Suprapubic skin (tissue), 4 donors: Measurements from ENCODE around the gene ATP6AP2. TPM values are rescaled to one million over a fixed set of nuclear protein-coding genes. Genes with fewer than 3 reads are reported as not detected.
"Not testable (repeated sequence)": the region's sequence is repeated elsewhere in the genome, so short reads cannot be mapped to it uniquely, and the experiment has no call there.

Source experiments
- DNase-seq, 2 donors: peaks; one replicate each; pipeline ENCODE4 v3.0.0-alpha.2; 2019; ENCODE audit warnings: low spot score in 2 of 2
- H3K27ac ChIP-seq: fragments of 200-600 bp; sonication (generic); one replicate; pipeline ENCODE4 v1.5.1; 2019
- H3K27me3 ChIP-seq: fragments of 200-600 bp; sonication (generic); one replicate; pipeline ENCODE4 v1.5.1; 2019
- H3K36me3 ChIP-seq: fragments of 200-600 bp; sonication (generic); one replicate; pipeline ENCODE4 v1.5.1; 2019
- H3K4me1 ChIP-seq: fragments of 200-600 bp; sonication (generic); one replicate; pipeline ENCODE4 v1.5.1; 2019
- H3K4me3 ChIP-seq: fragments of 200-600 bp; sonication (generic); one replicate; pipeline ENCODE4 v1.5.1; 2019; ENCODE audit warnings: mild to moderate bottlenecking
- H3K9me3 ChIP-seq: fragments of 200-600 bp; sonication (generic); one replicate; pipeline ENCODE4 v1.5.1; 2019
- EP300 ChIP-seq: sonication (generic); formaldehyde crosslinking; IDR thresholded peaks from one replicate; pipeline ENCODE4 v1.6.1; 2017; ENCODE audit warnings: antibody characterized with exemption
- POLR2A ChIP-seq, 2 donors: fragments of 450-650 bp; IDR thresholded peaks; one replicate each; pipeline ENCODE4 v1.6.1; 2017; ENCODE audit warnings: antibody characterized with exemption in 2 of 2, mild to moderate bottlenecking in 2 of 2, moderate library complexity in 2 of 2
- POLR2AphosphoS5 ChIP-seq, 3 donors: sonication (generic); formaldehyde crosslinking; IDR thresholded peaks; one replicate each; pipeline ENCODE4 v1.6.1; 2017; ENCODE audit warnings: antibody characterized with exemption in 3 of 3
- WGBS: methylation state at CpG from one replicate; pipeline ENCODE4 v1.1.5; 2018; 5-methylcytosine and 5-hydroxymethylcytosine counted together
- total RNA-seq, 4 donors: library from RNA; depleted of rRNA; stranded (reverse); fragments of >200 nt; gene quantifications; one replicate each; pipeline ENCODE4 v1.1.0, GENCODE V29; 2016
- TF ChIP-seq, protein P1 (sequence below), 2 donors: fragments of 200-600 bp in 1 of 2; fragments of 450-650 bp in 1 of 2; sonication (generic) in 1 of 2; IDR thresholded peaks; one replicate each; pipeline ENCODE4 v1.5.1; 2016 to 2019; ENCODE audit warnings: antibody characterized with exemption in 2 of 2, mild to moderate bottlenecking in 1 of 2, moderate library complexity in 1 of 2

ATP6AP2 gene
- total RNA-seq, 4 donors from 2014 or later = 76.8 to 112 (median 99.0) TPM

GRCh38 chrX:40582811-40583210 is 2.0 kb downstream of the ATP6AP2 start:
- H3K27me3 ChIP-seq = no peaks in the 10 kb centered on the region
- peaks cover 7% of the 10 kb centered on the region for H3K4me1 ChIP-seq
- TF ChIP-seq, protein P1, sequence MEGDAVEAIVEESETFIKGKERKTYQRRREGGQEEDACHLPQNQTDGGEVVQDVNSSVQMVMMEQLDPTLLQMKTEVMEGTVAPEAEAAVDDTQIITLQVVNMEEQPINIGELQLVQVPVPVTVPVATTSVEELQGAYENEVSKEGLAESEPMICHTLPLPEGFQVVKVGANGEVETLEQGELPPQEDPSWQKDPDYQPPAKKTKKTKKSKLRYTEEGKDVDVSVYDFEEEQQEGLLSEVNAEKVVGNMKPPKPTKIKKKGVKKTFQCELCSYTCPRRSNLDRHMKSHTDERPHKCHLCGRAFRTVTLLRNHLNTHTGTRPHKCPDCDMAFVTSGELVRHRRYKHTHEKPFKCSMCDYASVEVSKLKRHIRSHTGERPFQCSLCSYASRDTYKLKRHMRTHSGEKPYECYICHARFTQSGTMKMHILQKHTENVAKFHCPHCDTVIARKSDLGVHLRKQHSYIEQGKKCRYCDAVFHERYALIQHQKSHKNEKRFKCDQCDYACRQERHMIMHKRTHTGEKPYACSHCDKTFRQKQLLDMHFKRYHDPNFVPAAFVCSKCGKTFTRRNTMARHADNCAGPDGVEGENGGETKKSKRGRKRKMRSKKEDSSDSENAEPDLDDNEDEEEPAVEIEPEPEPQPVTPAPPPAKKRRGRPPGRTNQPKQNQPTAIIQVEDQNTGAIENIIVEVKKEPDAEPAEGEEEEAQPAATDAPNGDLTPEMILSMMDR (IDR thresholded peaks at IDR 0.05) = no peak
- TF ChIP-seq POLR2AphosphoS5 (IDR thresholded peaks at IDR 0.05) (no peak), POLR2A (IDR thresholded peaks at IDR 0.05) (no peak), EP300 (no peak)
- H3K4me3 ChIP-seq = no peak overlapping the region
- no peaks in the 10 kb centered on the region for H3K9me3 ChIP-seq
- WGBS = 69% methylated on average over 2 of the region's 2 CpGs
- H3K27ac ChIP-seq = no peak overlapping the region
- H3K36me3 ChIP-seq = no peaks in the 10 kb centered on the region
- DNase-seq = no peak

- DNase-seq, H3K4me3 ChIP-seq, H3K36me3 ChIP-seq, H3K27me3 ChIP-seq, H3K9me3 ChIP-seq, H3K4me1 ChIP-seq, H3K27ac ChIP-seq: not testable (repeated sequence)
- 76% methylated on average over 1 of the region's 1 CpG for WGBS
Measured at GRCh38 chrX:40587623-40588022, 6.9 kb downstream of the ATP6AP2 start.

DNA sequence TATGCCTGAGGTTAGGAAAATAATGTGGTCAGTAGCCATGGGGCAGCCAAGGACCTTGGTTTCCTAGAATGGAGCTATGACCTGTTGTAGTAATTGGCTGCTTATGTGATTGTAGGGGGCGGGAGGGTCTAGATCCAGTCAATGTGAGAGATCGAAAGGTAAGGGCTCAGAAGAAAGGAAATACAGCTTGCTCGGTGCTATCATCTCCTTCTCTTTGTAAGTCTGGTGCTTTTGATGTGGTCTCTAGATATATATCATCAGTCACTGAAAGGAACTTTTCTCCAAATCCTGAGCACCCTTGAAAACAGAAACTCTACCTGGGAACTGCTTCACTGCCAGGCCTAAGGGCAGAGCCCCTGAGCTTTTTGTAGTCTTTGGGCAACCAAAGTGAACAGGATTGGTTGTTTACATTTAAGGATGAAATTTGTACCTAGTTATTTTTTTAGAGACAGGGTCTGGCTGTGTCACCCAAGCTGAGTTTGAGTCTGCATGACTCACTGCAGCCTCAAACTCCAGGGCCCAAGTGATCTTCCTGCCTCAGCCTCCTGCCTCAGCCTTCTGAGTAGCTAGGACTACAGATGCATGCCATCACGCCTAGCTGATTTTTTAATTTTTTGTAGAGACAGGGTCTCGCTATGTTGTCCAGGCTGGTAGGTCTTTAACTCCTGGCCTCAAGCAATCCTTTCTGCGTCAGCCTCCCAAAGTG is 9.0 kb downstream of the ATP6AP2 start:
- not testable (repeated sequence) for DNase-seq, H3K4me3 ChIP-seq

DNA sequence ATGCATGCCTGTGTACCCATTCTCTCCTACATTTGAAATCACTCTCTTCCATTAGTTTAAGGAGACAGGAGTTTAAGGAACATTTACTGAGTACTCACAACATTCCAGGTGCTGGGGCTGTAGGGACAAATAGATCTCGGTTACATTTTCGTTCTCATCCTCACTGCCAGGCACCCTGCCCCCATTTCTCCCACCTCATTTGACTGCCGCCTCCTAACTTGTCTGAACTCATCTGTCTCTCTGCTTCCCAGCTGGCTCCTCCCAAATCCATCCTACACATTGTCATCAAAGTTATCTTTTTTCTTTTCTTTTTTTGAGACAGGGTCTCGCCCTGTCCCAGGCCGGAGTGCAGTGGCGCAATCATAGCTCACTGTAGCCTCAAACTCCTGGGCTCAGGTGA is 22.7 kb downstream of the ATP6AP2 start:
- TF ChIP-seq POLR2A (IDR thresholded peaks at IDR 0.05) = no peak
- TF ChIP-seq POLR2AphosphoS5 (IDR thresholded peaks at IDR 0.05) = no peak
- TF ChIP-seq, protein P1 (IDR thresholded peaks at IDR 0.05) = no peak
- TF ChIP-seq EP300 = no peak
- H3K4me1 ChIP-seq = no peaks in the 10 kb centered on the region
- H3K27ac ChIP-seq = no peak overlapping the region
- no peaks in the 10 kb centered on the region for H3K27me3 ChIP-seq
- no peaks in the 10 kb centered on the region for H3K9me3 ChIP-seq
- H3K4me3 ChIP-seq = no peak overlapping the region
- 85% methylated on average over 6 of the region's 6 CpGs for WGBS
- no peak for DNase-seq
- H3K36me3 ChIP-seq = peaks cover 20% of the 10 kb centered on the region

More for the DNA sequence above, 9.0 kb downstream of the ATP6AP2 start:
- not testable (repeated sequence) for H3K9me3 ChIP-seq, H3K4me1 ChIP-seq, H3K27me3 ChIP-seq, H3K36me3 ChIP-seq, H3K27ac ChIP-seq
- WGBS = 85% methylated on average over 6 of the region's 6 CpGs

DNA sequence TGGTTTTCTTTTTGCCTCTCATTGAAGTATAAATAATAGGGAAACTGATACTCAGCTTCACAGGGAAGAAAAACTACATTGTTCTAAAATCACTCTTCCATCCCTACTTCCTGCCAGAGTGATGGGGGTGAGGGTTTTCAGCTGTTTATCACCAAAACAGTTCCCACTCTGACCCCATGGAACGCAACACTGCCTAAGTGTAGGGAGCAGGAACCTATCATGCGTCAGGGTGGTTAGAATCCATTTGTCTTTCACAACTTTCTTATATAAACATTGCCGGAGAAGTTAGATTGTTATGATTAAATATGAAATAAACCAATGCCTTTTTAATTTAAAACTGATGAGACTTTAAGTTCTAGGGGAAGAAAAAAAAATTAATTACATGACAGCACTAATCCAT is 26.6 kb downstream of the ATP6AP2 start:
- H3K4me1 ChIP-seq = no peaks in the 10 kb centered on the region

GRCh38 chrX:40612511-40612910 is 31.7 kb downstream of the ATP6AP2 start:
- TF ChIP-seq, protein P1 (IDR thresholded peaks at IDR 0.05) = no peak
- TF ChIP-seq EP300 (no peak), POLR2A (IDR thresholded peaks at IDR 0.05) (no peak), POLR2AphosphoS5 (IDR thresholded peaks at IDR 0.05) (no peak)
- no peak for DNase-seq
- Histone ChIP-seq H3K27ac (no peak overlapping the region), H3K4me1 (no peaks in the 10 kb centered on the region), H3K9me3 (no peaks in the 10 kb centered on the region), H3K36me3 (no peaks in the 10 kb centered on the region), H3K27me3 (no peaks in the 10 kb centered on the region), H3K4me3 (no peak overlapping the region)
- WGBS = 44% methylated on average over 4 of the region's 4 CpGs

More for the DNA sequence above, 26.6 kb downstream of the ATP6AP2 start:
- no peaks in the 10 kb centered on the region for H3K27me3 ChIP-seq
- TF ChIP-seq POLR2AphosphoS5 (IDR thresholded peaks at IDR 0.05) (no peak), POLR2A (IDR thresholded peaks at IDR 0.05) (no peak)
- TF ChIP-seq, protein P1 (IDR thresholded peaks at IDR 0.05) = no peak
- H3K9me3 ChIP-seq = no peaks in the 10 kb centered on the region
- no peak for DNase-seq
- 77% methylated on average over 3 of the region's 3 CpGs for WGBS
- H3K36me3 ChIP-seq = no peaks in the 10 kb centered on the region
- H3K4me3 ChIP-seq = no peak overlapping the region
- no peak overlapping the region for H3K27ac ChIP-seq
